OCI-LY3 (cell line): ENCODE results near the gene GLIS1.

Experiments used
- H2AFZ ChIP-seq: fragments of 200-600, 300-600 bp; shearing (Covaris generic); 2 replicates; pipeline ENCODE4 v1.6.0; 2014; ENCODE audit warnings: antibody characterized with exemption, low read depth, low read length
- H3K27ac ChIP-seq: fragments of 200-600, 300-600 bp; sonication (generic); 2 replicates; pipeline ENCODE4 v1.5.1; 2014; ENCODE audit warnings: mild to moderate bottlenecking, low read length, moderate library complexity, mixed read lengths
- H3K27me3 ChIP-seq: fragments of 200-600, 300-600 bp; sonication (generic); 2 replicates; pipeline ENCODE4 v1.6.1; 2014; ENCODE audit warnings: low read depth, low read length, mixed read lengths
- H3K36me3 ChIP-seq: fragments of 200-600, 300-600 bp; sonication (generic); replicated peaks from 2 replicates; pipeline ENCODE3; 2014; ENCODE audit warnings: low read depth, low read length, mixed read lengths
- H3K4me1 ChIP-seq: fragments of 300-600, 200-600 bp; sonication (generic); 2 replicates; pipeline ENCODE4 v1.6.1; 2014; ENCODE audit warnings: low read length, mixed read lengths
- H3K4me2 ChIP-seq: fragments of 200-600, 300-600 bp; sonication (generic); 2 replicates; pipeline ENCODE4 v1.6.1; 2014; ENCODE audit warnings: low read length, mixed read lengths
- H3K4me3 ChIP-seq: fragments of 300-600, 200-600 bp; sonication (generic); 2 replicates; pipeline ENCODE4 v1.5.1; 2014; ENCODE audit warnings: antibody characterized with exemption, mild to moderate bottlenecking, low read length, moderate library complexity
- H3K79me2 ChIP-seq: fragments of 300-600, 200-600 bp; shearing (Covaris generic); 2 replicates; pipeline ENCODE4 v1.6.1; 2014; ENCODE audit warnings: mild to moderate bottlenecking, low read length, mixed read lengths
- H3K9ac ChIP-seq: fragments of 300-600, 200-600 bp; shearing (Covaris generic); 2 replicates; pipeline ENCODE4 v1.6.0; 2014; ENCODE audit warnings: mild to moderate bottlenecking, low read length, moderate library complexity
- H3K9me3 ChIP-seq: fragments of 200-600, 300-600 bp; shearing (Covaris generic); 2 replicates; pipeline ENCODE4 v1.6.1; 2014; ENCODE audit warnings: low read length, mixed read lengths; ENCODE audit not compliant: insufficient read depth
- H4K20me1 ChIP-seq: fragments of 200-600, 300-600 bp; sonication (generic); 2 replicates; pipeline ENCODE4 v1.6.1; 2016; ENCODE audit warnings: low read length, mixed read lengths; ENCODE audit not compliant: insufficient read depth
- EZH2phosphoT487 ChIP-seq: fragments of 200-600 bp; shearing (Covaris generic); IDR thresholded peaks from 2 replicates; pipeline ENCODE4 v1.6.1; 2018; ENCODE audit warnings: antibody characterized with exemption, mixed run types, low read depth
- TF ChIP-seq, protein P1 (sequence below): fragments of 200-600, 300-600 bp; sonication (generic); IDR thresholded peaks from 2 replicates; pipeline ENCODE4 v1.5.1; 2014; ENCODE audit warnings: antibody characterized with exemption, low read length, low read depth

GLIS1 gene

DNA sequence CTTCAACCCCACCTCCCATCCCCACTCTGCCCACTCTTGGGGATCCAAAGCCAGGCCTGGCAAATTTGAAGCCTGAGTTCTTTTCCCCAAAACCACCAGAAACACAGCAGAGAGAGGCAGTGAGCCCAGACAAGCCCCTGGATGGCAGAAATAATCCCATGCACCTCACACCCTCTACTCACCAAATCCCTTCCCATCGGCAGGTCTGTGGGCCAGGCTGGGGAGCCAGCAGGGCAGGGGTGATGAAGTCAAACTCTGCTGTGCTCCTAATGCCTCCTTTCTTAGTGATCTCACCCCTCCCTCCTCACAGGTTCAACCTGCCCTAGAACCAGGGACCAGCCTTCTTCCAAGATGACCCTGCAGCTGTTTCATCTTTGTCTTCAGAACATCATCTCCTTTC lies 72.4 kb downstream of the GLIS1 start:
- no peak for TF ChIP-seq EZH2phosphoT487
- TF ChIP-seq, protein P1, sequence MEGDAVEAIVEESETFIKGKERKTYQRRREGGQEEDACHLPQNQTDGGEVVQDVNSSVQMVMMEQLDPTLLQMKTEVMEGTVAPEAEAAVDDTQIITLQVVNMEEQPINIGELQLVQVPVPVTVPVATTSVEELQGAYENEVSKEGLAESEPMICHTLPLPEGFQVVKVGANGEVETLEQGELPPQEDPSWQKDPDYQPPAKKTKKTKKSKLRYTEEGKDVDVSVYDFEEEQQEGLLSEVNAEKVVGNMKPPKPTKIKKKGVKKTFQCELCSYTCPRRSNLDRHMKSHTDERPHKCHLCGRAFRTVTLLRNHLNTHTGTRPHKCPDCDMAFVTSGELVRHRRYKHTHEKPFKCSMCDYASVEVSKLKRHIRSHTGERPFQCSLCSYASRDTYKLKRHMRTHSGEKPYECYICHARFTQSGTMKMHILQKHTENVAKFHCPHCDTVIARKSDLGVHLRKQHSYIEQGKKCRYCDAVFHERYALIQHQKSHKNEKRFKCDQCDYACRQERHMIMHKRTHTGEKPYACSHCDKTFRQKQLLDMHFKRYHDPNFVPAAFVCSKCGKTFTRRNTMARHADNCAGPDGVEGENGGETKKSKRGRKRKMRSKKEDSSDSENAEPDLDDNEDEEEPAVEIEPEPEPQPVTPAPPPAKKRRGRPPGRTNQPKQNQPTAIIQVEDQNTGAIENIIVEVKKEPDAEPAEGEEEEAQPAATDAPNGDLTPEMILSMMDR = no peak
- Histone ChIP-seq H3K4me2 (no peak overlapping the region), H3K9me3 (no peaks in the 10 kb centered on the region), H2AFZ (no peak overlapping the region), H3K4me3 (no peak overlapping the region), H3K36me3 (no peaks in the 10 kb centered on the region), H3K4me1 (no peaks in the 10 kb centered on the region), H3K79me2 (no peaks in the 10 kb centered on the region), H3K27ac (no peak overlapping the region), H4K20me1 (no peaks in the 10 kb centered on the region), H3K9ac (no peak overlapping the region), H3K27me3 (no peaks in the 10 kb centered on the region)

DNA sequence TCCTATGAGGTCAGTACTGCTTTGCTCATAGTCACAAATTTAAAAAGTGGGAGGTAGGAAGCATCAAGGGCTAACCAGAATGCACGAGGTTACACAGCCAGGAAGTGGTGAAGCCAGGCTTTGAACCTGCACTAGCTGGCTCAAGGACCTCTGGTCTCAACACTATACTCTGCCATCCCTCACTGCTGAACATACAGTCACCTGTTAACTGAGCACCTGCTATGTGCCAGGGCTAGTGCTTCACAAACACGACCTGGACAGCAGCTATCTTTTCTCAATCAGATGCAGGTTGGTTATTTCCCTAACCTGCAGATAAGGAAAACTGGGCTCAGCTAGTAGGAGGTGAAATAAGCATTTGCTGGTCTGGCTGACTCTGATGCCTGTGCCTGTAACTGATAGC lies 73.0 kb downstream of the GLIS1 start:
- Histone ChIP-seq H3K27ac (no peak overlapping the region), H3K27me3 (no peaks in the 10 kb centered on the region), H3K9me3 (no peaks in the 10 kb centered on the region), H4K20me1 (no peaks in the 10 kb centered on the region), H3K4me3 (no peak overlapping the region), H3K9ac (no peak overlapping the region), H2AFZ (no peak overlapping the region), H3K79me2 (no peaks in the 10 kb centered on the region), H3K4me1 (no peaks in the 10 kb centered on the region), H3K36me3 (no peaks in the 10 kb centered on the region), H3K4me2 (no peak overlapping the region)
- no peak for TF ChIP-seq EZH2phosphoT487
- TF ChIP-seq, protein P1 = no peak

DNA sequence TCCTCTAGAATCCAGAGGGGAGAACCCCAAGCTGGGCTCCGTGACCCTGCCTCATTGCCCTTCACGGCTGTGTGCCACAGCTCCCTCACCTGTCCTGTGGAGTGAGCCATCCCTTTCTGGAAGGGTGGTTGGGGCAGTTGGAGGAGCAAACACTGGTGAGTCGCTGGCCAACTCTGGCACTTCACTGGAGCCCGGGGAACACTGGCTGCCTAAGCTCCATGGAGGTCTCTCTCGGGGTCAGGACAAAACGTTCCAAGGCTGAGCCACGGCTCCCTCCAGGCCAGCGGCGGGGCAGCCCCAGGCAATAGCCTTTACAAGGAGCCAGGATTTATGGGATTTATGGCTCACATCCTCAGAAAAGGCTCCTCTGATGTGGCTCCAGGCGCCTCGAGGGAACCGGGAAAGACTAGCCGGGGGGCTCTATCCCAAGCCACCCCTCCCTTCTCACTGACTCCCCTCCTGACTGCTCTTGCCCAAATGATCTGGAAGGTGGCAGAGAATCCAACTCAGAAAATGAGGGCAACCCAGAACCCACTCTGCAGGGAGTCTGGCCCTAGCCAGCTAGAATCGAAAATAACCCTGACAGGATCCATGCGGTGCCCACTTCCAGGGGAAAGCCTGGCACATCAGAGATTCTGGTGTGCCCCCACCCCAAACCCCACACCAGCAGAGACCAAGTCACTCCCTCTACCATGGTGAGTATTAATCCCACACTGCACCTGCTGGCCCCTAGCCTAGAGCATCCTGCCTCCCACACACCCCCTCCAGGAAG lies 75.2 kb downstream of the GLIS1 start:
- Histone ChIP-seq H3K4me3 (no peak overlapping the region), H2AFZ (no peak overlapping the region), H3K9ac (no peak overlapping the region), H3K4me1 (no peaks in the 10 kb centered on the region), H3K36me3 (no peaks in the 10 kb centered on the region), H3K4me2 (no peak overlapping the region), H3K27me3 (no peaks in the 10 kb centered on the region), H3K9me3 (no peaks in the 10 kb centered on the region), H3K79me2 (no peaks in the 10 kb centered on the region), H4K20me1 (no peaks in the 10 kb centered on the region), H3K27ac (no peak overlapping the region)
- TF ChIP-seq EZH2phosphoT487 = no peak
- TF ChIP-seq, protein P1 = no peak

DNA sequence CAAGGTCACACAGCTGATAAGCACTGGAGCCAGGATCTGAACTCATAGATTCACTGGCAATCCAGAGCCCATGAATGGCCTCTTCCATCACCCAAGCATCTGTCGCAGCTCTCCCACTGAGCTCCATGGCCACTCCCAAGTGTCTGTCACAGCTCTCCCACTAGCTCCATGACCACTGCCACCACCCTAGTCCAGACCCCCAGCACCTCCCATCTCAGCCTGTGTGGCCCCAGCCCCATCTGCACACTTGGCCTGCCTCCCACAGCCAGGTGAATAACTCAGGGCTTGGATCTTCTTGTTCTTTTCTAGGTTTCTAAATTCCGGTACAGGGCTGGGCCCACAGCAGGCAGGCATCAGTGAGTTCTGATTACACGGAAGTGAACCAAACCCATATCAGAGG lies 76.0 kb downstream of the GLIS1 start:
- Histone ChIP-seq H3K36me3 (no peaks in the 10 kb centered on the region), H3K4me2 (no peak overlapping the region), H3K9ac (no peak overlapping the region), H3K4me1 (no peaks in the 10 kb centered on the region), H3K27me3 (no peaks in the 10 kb centered on the region), H3K9me3 (no peaks in the 10 kb centered on the region), H4K20me1 (no peaks in the 10 kb centered on the region), H3K27ac (no peak overlapping the region), H3K79me2 (no peaks in the 10 kb centered on the region), H3K4me3 (no peak overlapping the region), H2AFZ (no peak overlapping the region)
- no peak for TF ChIP-seq EZH2phosphoT487
- TF ChIP-seq, protein P1 = no peak
